HEK293T (cell line): ENCODE measurements around the gene SLC9A7.

ENCODE experiments used
- CTCF ChIA-PET: fragments of 350-600 bp; formaldehyde crosslinking; extraction: SDS; loops from one replicate; lab custom pipeline; 2021; ENCODE audit warnings: antibody characterized with exemption, inconsistent platforms; lab: Yijun Ruan, JAX
- POLR2A ChIA-PET: fragments of 350-600 bp; formaldehyde crosslinking; extraction: SDS; loops from one replicate; lab custom pipeline; 2020; ENCODE audit warnings: antibody characterized with exemption, inconsistent platforms; lab: Yijun Ruan, JAX
- DNase-seq: peaks from one replicate; pipeline ENCODE4 v3.0.0; 2012; ENCODE audit warnings: mixed read lengths; ENCODE audit errors: extremely low spot score
- ARNT ChIP-seq: fragments of 450-650 bp; IDR thresholded peaks from 2 replicates; pipeline ENCODE4 v1.6.1; 2017; ENCODE audit warnings: mild to moderate bottlenecking
- BHLHE40 ChIP-seq: fragments of 450-650 bp; IDR thresholded peaks from 2 replicates; pipeline ENCODE4 v1.6.1; 2016; ENCODE audit warnings: mild to moderate bottlenecking, moderate library complexity, borderline replicate concordance
- CTBP1 ChIP-seq: fragments of 450-650 bp; IDR thresholded peaks from 2 replicates; pipeline ENCODE4 v1.6.1; 2016; ENCODE audit warnings: borderline replicate concordance
- ELF4 ChIP-seq: fragments of 450-650 bp; IDR thresholded peaks from 2 replicates; pipeline ENCODE4 v1.6.1; 2017; ENCODE audit warnings: antibody characterized with exemption
- FOXA1 ChIP-seq: fragments of 450-650 bp; IDR thresholded peaks from 2 replicates; pipeline ENCODE4 v1.6.1; 2016; ENCODE audit warnings: mild to moderate bottlenecking
- FOXK2 ChIP-seq: fragments of 450-650 bp; IDR thresholded peaks from 2 replicates; pipeline ENCODE4 v1.6.1; 2016; ENCODE audit warnings: mild to moderate bottlenecking
- FOXM1 ChIP-seq: fragments of 450-650 bp; IDR thresholded peaks from 2 replicates; pipeline ENCODE4 v1.6.1; 2017; ENCODE audit warnings: mild to moderate bottlenecking, borderline replicate concordance
- HDGF ChIP-seq: fragments of 450-650 bp; IDR thresholded peaks from 2 replicates; pipeline ENCODE4 v1.6.1; 2017; ENCODE audit warnings: antibody characterized with exemption, borderline replicate concordance
- L3MBTL2 ChIP-seq: fragments of 450-650 bp; conservative IDR thresholded peaks from 2 replicates; pipeline ENCODE4 v1.6.1; 2016; ENCODE audit warnings: mild to moderate bottlenecking
- LEF1 ChIP-seq: fragments of 450-650 bp; IDR thresholded peaks from 2 replicates; pipeline ENCODE4 v1.6.1; 2017; ENCODE audit warnings: mild to moderate bottlenecking, borderline replicate concordance
- NFRKB ChIP-seq: fragments of 450-650 bp; IDR thresholded peaks from 2 replicates; pipeline ENCODE4 v1.6.1; 2016; ENCODE audit warnings: mild to moderate bottlenecking, moderate library complexity
- PKNOX1 ChIP-seq: fragments of 450-650 bp; IDR thresholded peaks from 2 replicates; pipeline ENCODE4 v1.6.1; 2016
- SP1 ChIP-seq: fragments of 450-650 bp; IDR thresholded peaks from 2 replicates; pipeline ENCODE4 v1.6.1; 2017
- SUZ12 ChIP-seq: fragments of 450-650 bp; IDR thresholded peaks from 2 replicates; pipeline ENCODE4 v1.6.1; 2016; ENCODE audit warnings: mild to moderate bottlenecking
- TARDBP ChIP-seq: fragments of 450-650 bp; IDR thresholded peaks from 2 replicates; pipeline ENCODE4 v1.6.1; 2016
- ZNF384 ChIP-seq: fragments of 450-650 bp; IDR thresholded peaks from 2 replicates; pipeline ENCODE4 v1.6.1; 2016

Gene SLC9A7

GRCh38 chrX:46569621-46570020 lies 189.3 kb downstream of the SLC9A7 start:
- ChIA-PET POLR2A (no interaction called here), CTCF (no interaction called here)
- DNase-seq = no peak
- TF ChIP-seq FOXK2 = no peak
- TF ChIP-seq ELF4 = no peak
- TF ChIP-seq TARDBP = no peak
- no peak for TF ChIP-seq SP1
- TF ChIP-seq FOXM1 = no peak
- TF ChIP-seq ZNF384 = no peak
- TF ChIP-seq NFRKB = no peak

- POLR2A ChIA-PET = no interaction called here
- TF ChIP-seq ARNT = no peak
- TF ChIP-seq FOXA1 = no peak
- no peak for TF ChIP-seq L3MBTL2
- no peak for TF ChIP-seq ELF4
- TF ChIP-seq BHLHE40 = no peak
- TF ChIP-seq ZNF384 = no peak
- no peak for TF ChIP-seq NFRKB
- TF ChIP-seq FOXM1 = no peak
- no peak for TF ChIP-seq SP1
- TF ChIP-seq CTBP1 = no peak
- TF ChIP-seq TARDBP = no peak
- no peak for TF ChIP-seq PKNOX1
- no peak for TF ChIP-seq SUZ12
- no peak for TF ChIP-seq LEF1
- no peak for TF ChIP-seq FOXK2
- no peak for TF ChIP-seq HDGF
- DNase-seq = no peak
- CTCF ChIA-PET = no interaction called here
These were observed 191.5 kb downstream of the SLC9A7 start for GRCh38 chrX:46567388-46567787.

- DNase-seq = no peak
- ChIA-PET CTCF (no interaction called here), POLR2A (no interaction called here)
- no peak for TF ChIP-seq CTBP1
- no peak for TF ChIP-seq L3MBTL2
- TF ChIP-seq PKNOX1 = no peak
- no peak for TF ChIP-seq LEF1
- TF ChIP-seq FOXK2 = no peak
- TF ChIP-seq HDGF = no peak
- TF ChIP-seq FOXM1 = no peak
- no peak for TF ChIP-seq FOXA1
- TF ChIP-seq ELF4 = no peak
- no peak for TF ChIP-seq BHLHE40
- TF ChIP-seq TARDBP = no peak
- TF ChIP-seq ZNF384 = no peak
- no peak for TF ChIP-seq ARNT
- TF ChIP-seq NFRKB = no peak
These were observed 196.9 kb downstream of the SLC9A7 start for GRCh38 chrX:46561824-46562657.

- no peak for TF ChIP-seq PKNOX1
- TF ChIP-seq NFRKB = no peak
- TF ChIP-seq ZNF384 = no peak
- no peak for TF ChIP-seq FOXA1
- TF ChIP-seq ARNT = no peak
- no peak for TF ChIP-seq FOXK2
- no peak for TF ChIP-seq CTBP1
- no peak for TF ChIP-seq L3MBTL2
- no peak for TF ChIP-seq FOXM1
- no peak for TF ChIP-seq ELF4
- TF ChIP-seq SP1 = no peak
- TF ChIP-seq SUZ12 = no peak
- no peak for TF ChIP-seq HDGF
- TF ChIP-seq BHLHE40 = no peak
- TF ChIP-seq TARDBP = no peak
- TF ChIP-seq LEF1 = no peak
- no peak for DNase-seq
- ChIA-PET POLR2A (no interaction called here), CTCF (no interaction called here)
These were observed 199.9 kb downstream of the SLC9A7 start for GRCh38 chrX:46559062-46559461.

GRCh38 chrX:46554942-46555341 lies 204.0 kb downstream of the SLC9A7 start:
- no peak for DNase-seq
- ChIA-PET POLR2A (no interaction called here), CTCF (interaction anchor here (1.3 kb wide), 1 partner anchor 131 kb away, joined by 6 read pairs; no protein-coding TSS in a partner anchor)
- TF ChIP-seq ZNF384 = 0 out of 2 replicates have a peak, but pooled peaks have one; percentile 41
- no peak for TF ChIP-seq HDGF

- TF ChIP-seq SUZ12 (no peak), ELF4 (no peak), PKNOX1 (no peak), HDGF (no peak), ARNT (no peak), SP1 (no peak), ZNF384 (no peak), NFRKB (no peak), L3MBTL2 (no peak), BHLHE40 (no peak), LEF1 (no peak)
- ChIA-PET CTCF (interaction anchor here (0.7 kb wide), 1 partner anchor 32 kb away, joined by 3 read pairs; no protein-coding TSS in a partner anchor), POLR2A (no interaction called here)
- no peak for DNase-seq
These were observed 205.0 kb downstream of the SLC9A7 start for GRCh38 chrX:46553935-46554334.
